COLO668 (cell line): ENCODE results near the gene GALNS.
A peak's percentile ranks its signal among the peaks of the same experiment; 100 is the strongest.

Source experiments
- DNase-seq: peaks from one replicate; lab custom pipeline; 2025; ENCODE audit not compliant: unreplicated experiment; lab: John Stamatoyannopoulos, UW

The GALNS gene

GRCh38 chr16:88785106-88785924 lies 71.4 kb downstream of the GALNS start, which contains the start of gene PIEZO1:
Gene PIEZO1, minus strand, starts transcription at chr16:88785220. Its CDS starts 256 bp downstream, at chr16:88784964.
- peak; percentile 66 for DNase-seq

GRCh38 chr16:88784856-88785105 lies 72.0 kb downstream of the GALNS start:
- DNase-seq, result no peak

- peak; percentile 39 for DNase-seq
These were observed 72.5 kb downstream of the GALNS start for GRCh38 chr16:88784074-88784855.

GRCh38 chr16:88783391-88784073 lies 73.2 kb downstream of the GALNS start:
- no peak for DNase-seq

- DNase-seq, result no peak
These were observed 74.0 kb downstream of the GALNS start for GRCh38 chr16:88782454-88783390.

- DNase-seq, result no peak
These were observed 75.3 kb downstream of the GALNS start for GRCh38 chr16:88781140-88782077.

GRCh38 chr16:88780142-88781062 lies 76.3 kb downstream of the GALNS start:
- DNase-seq, result no peak

- DNase-seq, result no peak
These were observed 77.2 kb downstream of the GALNS start for GRCh38 chr16:88779406-88780141.

- no peak for DNase-seq
These were observed 78.1 kb downstream of the GALNS start for GRCh38 chr16:88778541-88779065.

GRCh38 chr16:88778271-88778525 lies 78.5 kb downstream of the GALNS start:
- no peak for DNase-seq

GRCh38 chr16:88777471-88778270 lies 79.1 kb downstream of the GALNS start:
- no peak for DNase-seq

- DNase-seq, result no peak
These were observed 80.9 kb downstream of the GALNS start for GRCh38 chr16:88775825-88776224.

- no peak for DNase-seq
These were observed 82.0 kb downstream of the GALNS start for GRCh38 chr16:88774544-88775393.

- DNase-seq, result peak; percentile 30
These were observed 82.9 kb downstream of the GALNS start for GRCh38 chr16:88773812-88774291.

- DNase-seq, result no peak
These were observed 83.6 kb downstream of the GALNS start for GRCh38 chr16:88772871-88773811.
